Calu3 (cell line): ENCODE measurements around the gene AMFR. TPM values are rescaled to one million over a fixed set of nuclear protein-coding genes. Genes with fewer than 3 reads are reported as not detected.
A peak's percentile ranks its signal among the peaks of the same experiment; 100 is the strongest.

Source experiments
- Bru-seq: library from RNA; stranded (reverse); fragments of 400-500 nt; gene quantifications from one replicate; lab custom pipeline; 2021; lab: Mats Ljungman, UMichigan
- BruChase-seq, 2 experiments: library from RNA; stranded (reverse); fragments of 400-500 nt; gene quantifications; one replicate each; lab custom pipeline; 2021; lab: Mats Ljungman, UMichigan
- BruUV-seq: library from RNA; stranded (reverse); fragments of 400-500 nt; replicated peaks from 2 replicates; lab custom pipeline; 2021; lab: Mats Ljungman, UMichigan
- CTCF ChIA-PET: fragments of 300-600 bp; sonication (Branson Sonifier 250); formaldehyde crosslinking; loops from one replicate; lab custom pipeline; 2022; ENCODE audit warnings: antibody characterized with exemption; lab: Charles Lee
- DNase-seq: peaks from one replicate; pipeline ENCODE4 v3.0.0; 2022
- H3K27ac Mint-ChIP-seq: one replicate; pipeline ENCODE4 v1.8.0; 2022; ENCODE audit warnings: mixed read lengths; ENCODE audit not compliant: unreplicated experiment
- H3K27me3 Mint-ChIP-seq: one replicate; pipeline ENCODE4 v1.8.0; 2022; ENCODE audit warnings: mixed read lengths; ENCODE audit not compliant: unreplicated experiment
- H3K36me3 Mint-ChIP-seq: one replicate; pipeline ENCODE4 v1.8.0; 2022; ENCODE audit warnings: mild to moderate bottlenecking, moderate library complexity, mixed read lengths; ENCODE audit not compliant: insufficient read depth, unreplicated experiment
- H3K4me1 Mint-ChIP-seq: one replicate; pipeline ENCODE4 v1.8.0; 2022; ENCODE audit warnings: mild to moderate bottlenecking, low read depth, mixed read lengths; ENCODE audit not compliant: unreplicated experiment
- H3K4me3 Mint-ChIP-seq: one replicate; pipeline ENCODE4 v1.8.0; 2022; ENCODE audit warnings: mild to moderate bottlenecking, low read depth, moderate library complexity, mixed read lengths; ENCODE audit not compliant: unreplicated experiment
- H3K9me3 Mint-ChIP-seq: one replicate; pipeline ENCODE4 v1.8.0; 2022; ENCODE audit warnings: low read depth, mixed read lengths; ENCODE audit not compliant: unreplicated experiment
- CTCF ChIP-seq: fragments of 200-600 bp; IDR thresholded peaks from one replicate; pipeline ENCODE4 v1.8.0; 2022; ENCODE audit warnings: antibody characterized with exemption; ENCODE audit not compliant: unreplicated experiment
- intact Hi-C: fragments of 100-400 bp; cut with micrococcal nuclease; formaldehyde crosslinking; loops from one replicate; pipeline ENCODE4 v1.10.0; 2022; ENCODE audit not compliant: unreplicated experiment
- long read RNA-seq: library from polyadenylated mRNA; stranded (forward); transcript quantifications from one replicate; pipeline ENCODE4 v2.0.0, GENCODE V29; 2022
- total RNA-seq: library from RNA; stranded (reverse); gene quantifications from 2 replicates; pipeline ENCODE4 v1.2.3, GENCODE V29; 2022

The AMFR gene
- 108 and 116 TPM in 2 replicates for total RNA-seq
- Bru-seq, nascent RNA: percentile 85 among the genes with signal in this experiment
- percentile 87 among the genes with signal in this experiment for BruChase-seq, experiment 1, labeled RNA remaining after a 6-hour chase
- percentile 81 among the genes with signal in this experiment for BruChase-seq, experiment 2, labeled RNA remaining after a 2-hour chase
- long read RNA-seq, transcript AMFR-201 (14 exons, 3,600 nt): major isoform, 141 of 175 reads
- long read RNA-seq, transcript AMFR-208 (1 exons, 1,844 nt): minor isoform, 6 of 175 reads
- long read RNA-seq, partial matches to known transcripts: 8 of 175 reads
- long read RNA-seq, other reads (novel, unspliced or antisense): 18 of 175 reads

- intact Hi-C loops: no loop called here
- peak; percentile 88 for DNase-seq
- CTCF ChIA-PET: no interaction called here
- peaks cover 39% of the 10 kb centered on the region for H3K4me1 Mint-ChIP-seq
- no peaks in the 10 kb centered on the region for H3K27me3 Mint-ChIP-seq
- BruUV-seq: no TSS peak
- H3K27ac Mint-ChIP-seq: peak within 1 kb of the TSS; percentile 87
- TF ChIP-seq CTCF: peak; percentile 66
- peaks cover 20% of the 10 kb centered on the region for H3K36me3 Mint-ChIP-seq
- peak within 1 kb of the TSS; percentile 94 for H3K4me3 Mint-ChIP-seq
- H3K9me3 Mint-ChIP-seq: no peaks in the 10 kb centered on the region
Observed at GRCh38 chr16:56425439-56425832, at the start of gene AMFR. Gene AMFR (minus strand): TSS chr16:56425545. CDS start chr16:56425327, 218 bp downstream.

- Mint-ChIP-seq H3K27ac (peak overlapping the region; percentile 45), H3K4me1 (peaks cover 7% of the 10 kb centered on the region), H3K4me3 (no peak overlapping the region), H3K36me3 (peaks cover 60% of the 10 kb centered on the region), H3K27me3 (no peaks in the 10 kb centered on the region), H3K9me3 (no peaks in the 10 kb centered on the region)
- BruUV-seq: no TSS peak
- intact Hi-C loops: no loop called here
- DNase-seq: no peak
- CTCF ChIA-PET: interaction anchor here (0.8 kb wide), 1 partner anchor 1488 kb away, joined by 3 read pairs; no protein-coding TSS in a partner anchor
- no peak for TF ChIP-seq CTCF
Observed at GRCh38 chr16:56470666-56471065, 45.3 kb upstream of the AMFR start.

DNA sequence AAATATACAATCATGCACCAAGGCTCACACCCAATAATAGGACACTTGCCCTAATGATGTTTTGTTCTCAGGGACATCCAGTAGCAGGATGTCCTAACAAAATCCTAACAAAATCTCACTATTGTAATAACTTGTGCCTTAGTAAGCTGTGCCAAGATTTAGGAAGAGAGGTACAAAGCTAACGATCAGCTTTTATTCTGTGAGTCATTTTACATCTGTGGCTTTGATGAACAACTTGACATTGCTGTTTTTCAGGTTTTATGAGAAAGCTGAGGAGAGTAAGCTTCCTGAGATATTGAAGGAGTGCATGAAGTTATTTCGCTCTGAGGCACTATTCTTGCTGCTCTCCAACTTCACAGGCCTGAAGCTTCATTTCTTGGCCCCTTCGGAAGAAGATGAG lies 44.9 kb upstream of the AMFR start:
- Mint-ChIP-seq H3K27ac (peak overlapping the region; percentile 45), H3K36me3 (peaks cover 64% of the 10 kb centered on the region), H3K27me3 (no peaks in the 10 kb centered on the region), H3K4me3 (no peak overlapping the region), H3K4me1 (peaks cover 7% of the 10 kb centered on the region), H3K9me3 (no peaks in the 10 kb centered on the region)
- no peak for DNase-seq
- intact Hi-C loops: no loop called here
- CTCF ChIA-PET: interaction anchor here (0.8 kb wide), 1 partner anchor 1489 kb away, joined by 3 read pairs; no protein-coding TSS in a partner anchor
- no TSS peak for BruUV-seq
- no peak for TF ChIP-seq CTCF

- BruUV-seq: no TSS peak
- Mint-ChIP-seq H3K4me3 (no peak overlapping the region), H3K36me3 (peaks cover 69% of the 10 kb centered on the region), H3K27me3 (no peaks in the 10 kb centered on the region), H3K27ac (no peak overlapping the region), H3K9me3 (no peaks in the 10 kb centered on the region), H3K4me1 (peaks cover 7% of the 10 kb centered on the region)
- intact Hi-C loops: no loop called here
- no peak for DNase-seq
- CTCF ChIA-PET: no interaction called here
- no peak for TF ChIP-seq CTCF
Observed at GRCh38 chr16:56469748-56470147, 44.4 kb upstream of the AMFR start.
